Activated naive CD8-positive, alpha-beta T cell (primary cell): ENCODE data around the gene KATNAL1.

Source experiments
- H3K27ac Mint-ChIP-seq: one replicate; pipeline ENCODE4 v1.8.0; 2021; ENCODE audit warnings: mixed read lengths
- H3K27me3 Mint-ChIP-seq: one replicate; pipeline ENCODE4 v1.8.0; 2021; ENCODE audit warnings: mixed read lengths
- H3K36me3 Mint-ChIP-seq: one replicate; pipeline ENCODE4 v1.8.0; 2021; ENCODE audit warnings: mixed read lengths
- H3K4me1 Mint-ChIP-seq: one replicate; pipeline ENCODE4 v1.8.0; 2021; ENCODE audit warnings: low read depth, mixed read lengths
- H3K4me3 Mint-ChIP-seq: one replicate; pipeline ENCODE4 v1.8.0; 2021; ENCODE audit warnings: mild to moderate bottlenecking, mixed read lengths
- H3K9me3 Mint-ChIP-seq: one replicate; pipeline ENCODE4 v1.8.0; 2021; ENCODE audit warnings: low read depth, mixed read lengths

Gene KATNAL1

GRCh38 chr13:30158774-30159445 is 148.4 kb downstream of the KATNAL1 start:
- H3K9me3 Mint-ChIP-seq: no peaks in the 10 kb centered on the region
- no peaks in the 10 kb centered on the region for H3K36me3 Mint-ChIP-seq
- peaks cover 22% of the 10 kb centered on the region for H3K4me1 Mint-ChIP-seq
- H3K27ac Mint-ChIP-seq: peak overlapping the region; percentile 78
- no peaks in the 10 kb centered on the region for H3K27me3 Mint-ChIP-seq
- H3K4me3 Mint-ChIP-seq: peak overlapping the region; percentile 46

- H3K9me3 Mint-ChIP-seq: no peaks in the 10 kb centered on the region
- no peak overlapping the region for H3K4me3 Mint-ChIP-seq
- no peaks in the 10 kb centered on the region for H3K36me3 Mint-ChIP-seq
- H3K4me1 Mint-ChIP-seq: peaks cover 22% of the 10 kb centered on the region
- H3K27me3 Mint-ChIP-seq: no peaks in the 10 kb centered on the region
- H3K27ac Mint-ChIP-seq: no peak overlapping the region
Observed at GRCh38 chr13:30157616-30157993, 149.7 kb downstream of the KATNAL1 start.

- H3K9me3 Mint-ChIP-seq: no peaks in the 10 kb centered on the region
- H3K36me3 Mint-ChIP-seq: no peaks in the 10 kb centered on the region
- no peak overlapping the region for H3K27ac Mint-ChIP-seq
- no peak overlapping the region for H3K4me3 Mint-ChIP-seq
- H3K4me1 Mint-ChIP-seq: peaks cover 27% of the 10 kb centered on the region
- H3K27me3 Mint-ChIP-seq: no peaks in the 10 kb centered on the region
Observed at GRCh38 chr13:30156826-30157615, 150.3 kb downstream of the KATNAL1 start.

GRCh38 chr13:30156270-30156669 is 151.1 kb downstream of the KATNAL1 start:
- Mint-ChIP-seq H3K4me3 (no peak overlapping the region), H3K27me3 (no peaks in the 10 kb centered on the region), H3K27ac (no peak overlapping the region), H3K9me3 (no peaks in the 10 kb centered on the region), H3K36me3 (no peaks in the 10 kb centered on the region), H3K4me1 (peaks cover 35% of the 10 kb centered on the region)

GRCh38 chr13:30154931-30155330 is 152.4 kb downstream of the KATNAL1 start:
- Mint-ChIP-seq H3K27ac (no peak overlapping the region), H3K4me3 (no peak overlapping the region), H3K36me3 (no peaks in the 10 kb centered on the region), H3K27me3 (no peaks in the 10 kb centered on the region), H3K9me3 (no peaks in the 10 kb centered on the region), H3K4me1 (peaks cover 44% of the 10 kb centered on the region)

GRCh38 chr13:30154531-30154930 is 152.8 kb downstream of the KATNAL1 start:
- Mint-ChIP-seq H3K27me3 (no peaks in the 10 kb centered on the region), H3K4me1 (peaks cover 46% of the 10 kb centered on the region), H3K9me3 (no peaks in the 10 kb centered on the region), H3K27ac (no peak overlapping the region), H3K36me3 (no peaks in the 10 kb centered on the region), H3K4me3 (no peak overlapping the region)

GRCh38 chr13:30153545-30154426 is 153.6 kb downstream of the KATNAL1 start:
- H3K27me3 Mint-ChIP-seq: no peaks in the 10 kb centered on the region
- H3K27ac Mint-ChIP-seq: no peak overlapping the region
- peaks cover 45% of the 10 kb centered on the region for H3K4me1 Mint-ChIP-seq
- H3K36me3 Mint-ChIP-seq: no peaks in the 10 kb centered on the region
- H3K4me3 Mint-ChIP-seq: no peak overlapping the region
- no peaks in the 10 kb centered on the region for H3K9me3 Mint-ChIP-seq
